ENCODE measurements around the gene AGBL5. TPM values are rescaled to one million over a fixed set of nuclear protein-coding genes. Genes with fewer than 3 reads are reported as not detected.
"Not testable (repeated sequence)": the region's sequence is repeated elsewhere in the genome, so short reads cannot be mapped to it uniquely, and the experiment has no call there.

AGBL5 gene
- total and polyA plus RNA-seq, 8 donors: 7.8 to 29.0 (median 12.2) TPM

DNA sequence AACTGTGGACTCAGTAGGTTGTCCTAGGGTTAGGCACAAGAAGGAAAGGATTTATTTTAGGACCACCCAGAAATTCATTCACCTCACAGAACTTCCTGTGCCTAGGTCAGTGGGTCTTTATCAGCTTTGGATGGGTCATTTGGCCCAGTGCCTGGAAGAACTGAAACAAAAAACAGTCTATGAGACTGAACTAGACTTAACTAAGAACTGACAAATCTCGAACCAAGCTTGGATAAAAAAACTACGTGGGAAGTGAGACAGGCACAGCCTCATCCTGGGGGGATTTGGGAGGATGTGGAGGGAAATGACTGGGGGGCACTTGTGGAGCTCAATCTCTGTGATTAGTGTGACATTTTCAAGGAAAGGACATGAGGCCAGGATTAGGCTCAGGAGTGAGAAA, 22.3 kb downstream of the AGBL5 start:
- Histone ChIP-seq H3K9me3 (no peaks in the 10 kb centered on the region), H3K4me1 (peaks cover 28 to 83% (median 66%) of the 10 kb centered on the region in 4 donors), H3K27ac (peak overlapping the region; percentile 20 to 94 (median 92)), H3K4me3 (no peak overlapping the region), H3K36me3 (peaks cover 0 to 14% (median 11%) of the 10 kb centered on the region in 4 donors), H3K27me3 (peaks cover 0 to 2% (median 0%) of the 10 kb centered on the region in 3 donors)
- TF ChIP-seq POLR2A (IDR thresholded peaks at IDR 0.05): no peak
- no peak for TF ChIP-seq EP300 (IDR thresholded peaks at IDR 0.05)
- no peak for TF ChIP-seq POLR2AphosphoS5 (IDR thresholded peaks at IDR 0.05)
- intact Hi-C loops (cut with DNase I; ENCODE audit: low total_unique reads): no loop called here
- 26 to 49% (median 40%) methylated on average over 2 of the region's 2 CpGs for WGBS, 5 donors
- DNase-seq: no peak

GRCh38 chr2:27074738-27075565, 23.5 kb downstream of the AGBL5 start:
- peak; percentile 61 to 74 for DNase-seq
- H3K4me3 ChIP-seq: no peak overlapping the region
- intact Hi-C loops (cut with DNase I; ENCODE audit: low total_unique reads): no loop called here
- peaks cover 0 to 2% (median under 1%) of the 10 kb centered on the region in 4 donors for H3K36me3 ChIP-seq
- H3K27me3 ChIP-seq: peaks cover 0 to 5% (median 0%) of the 10 kb centered on the region in 3 donors
- H3K9me3 ChIP-seq: no peaks in the 10 kb centered on the region
- WGBS, 5 donors: 40 to 68% (median 55%) methylated on average over 4 of the region's 4 CpGs
- H3K4me1 ChIP-seq: peaks cover 17 to 76% (median 56%) of the 10 kb centered on the region in 4 donors
- peak overlapping the region; percentile 14 to 94 (median 92) for H3K27ac ChIP-seq
- TF ChIP-seq POLR2A (IDR thresholded peaks at IDR 0.05): no peak
- no peak for TF ChIP-seq POLR2AphosphoS5 (IDR thresholded peaks at IDR 0.05)
- TF ChIP-seq, protein P1, sequence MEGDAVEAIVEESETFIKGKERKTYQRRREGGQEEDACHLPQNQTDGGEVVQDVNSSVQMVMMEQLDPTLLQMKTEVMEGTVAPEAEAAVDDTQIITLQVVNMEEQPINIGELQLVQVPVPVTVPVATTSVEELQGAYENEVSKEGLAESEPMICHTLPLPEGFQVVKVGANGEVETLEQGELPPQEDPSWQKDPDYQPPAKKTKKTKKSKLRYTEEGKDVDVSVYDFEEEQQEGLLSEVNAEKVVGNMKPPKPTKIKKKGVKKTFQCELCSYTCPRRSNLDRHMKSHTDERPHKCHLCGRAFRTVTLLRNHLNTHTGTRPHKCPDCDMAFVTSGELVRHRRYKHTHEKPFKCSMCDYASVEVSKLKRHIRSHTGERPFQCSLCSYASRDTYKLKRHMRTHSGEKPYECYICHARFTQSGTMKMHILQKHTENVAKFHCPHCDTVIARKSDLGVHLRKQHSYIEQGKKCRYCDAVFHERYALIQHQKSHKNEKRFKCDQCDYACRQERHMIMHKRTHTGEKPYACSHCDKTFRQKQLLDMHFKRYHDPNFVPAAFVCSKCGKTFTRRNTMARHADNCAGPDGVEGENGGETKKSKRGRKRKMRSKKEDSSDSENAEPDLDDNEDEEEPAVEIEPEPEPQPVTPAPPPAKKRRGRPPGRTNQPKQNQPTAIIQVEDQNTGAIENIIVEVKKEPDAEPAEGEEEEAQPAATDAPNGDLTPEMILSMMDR (IDR thresholded peaks at IDR 0.05): no peak
- TF ChIP-seq EP300 (IDR thresholded peaks at IDR 0.05): no peak

DNA sequence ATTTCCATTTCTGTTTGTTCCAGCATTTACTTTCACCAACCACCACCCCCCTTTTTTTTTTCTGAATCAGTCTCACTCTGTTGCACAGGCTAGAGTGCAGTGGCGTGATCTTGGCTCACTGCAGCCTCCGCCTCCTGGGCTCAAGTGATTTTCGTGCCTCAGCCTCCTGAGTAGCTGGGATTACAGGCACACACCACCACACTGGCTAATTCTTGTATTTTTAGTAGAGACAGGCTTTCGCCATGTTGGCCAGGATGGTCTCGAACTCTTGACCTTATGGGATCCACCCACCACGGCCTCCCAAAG, 24.1 kb downstream of the AGBL5 start:
- H3K4me3 ChIP-seq; H3K36me3 ChIP-seq; H3K9me3 ChIP-seq; intact Hi-C loops (cut with DNase I; ENCODE audit: low total_unique reads); H3K27me3 ChIP-seq; DNase-seq: not testable (repeated sequence)
- H3K27ac ChIP-seq: peak overlapping the region; percentile 14 to 94 (median 92)
- 64 to 80% (median 75%) methylated on average over 6 of the region's 6 CpGs for WGBS, 5 donors
- peaks cover 12 to 76% (median 55%) of the 10 kb centered on the region in 4 donors for H3K4me1 ChIP-seq

DNA sequence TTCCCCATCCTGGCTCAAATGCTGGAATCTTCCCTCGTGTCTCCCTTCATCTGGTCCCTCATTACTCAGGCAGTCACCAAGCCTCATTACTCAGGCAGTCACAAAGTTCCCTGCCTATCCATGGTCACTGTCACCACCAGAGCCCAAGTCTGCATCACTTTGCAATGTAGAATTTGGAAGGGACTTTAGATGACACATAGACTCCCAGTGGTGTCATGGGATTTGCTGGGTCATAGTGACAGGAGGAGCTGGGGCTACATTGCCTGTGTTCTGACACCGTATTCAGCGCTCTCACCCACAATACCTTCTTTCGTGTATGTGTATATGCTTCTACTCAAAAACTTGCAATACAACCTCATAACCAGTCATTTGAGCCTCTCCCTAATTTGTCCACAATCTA, 24.9 kb downstream of the AGBL5 start:
- H3K4me3 ChIP-seq: no peak overlapping the region
- no peak for DNase-seq
- H3K9me3 ChIP-seq: no peaks in the 10 kb centered on the region
- TF ChIP-seq, protein P1 (IDR thresholded peaks at IDR 0.05): no peak
- TF ChIP-seq POLR2AphosphoS5 (IDR thresholded peaks at IDR 0.05) (no peak), EP300 (IDR thresholded peaks at IDR 0.05) (no peak), POLR2A (IDR thresholded peaks at IDR 0.05) (no peak)
- peak overlapping the region in 4 of 5 donors; percentile 92 to 94 (median 92) for H3K27ac ChIP-seq
- 69 to 79% (median 78%) methylated on average over 4 of the region's 4 CpGs for WGBS, 5 donors
- H3K27me3 ChIP-seq: peaks cover 0 to 5% (median 0%) of the 10 kb centered on the region in 3 donors
- peaks cover 15 to 81% (median 58%) of the 10 kb centered on the region in 4 donors for H3K4me1 ChIP-seq
- H3K36me3 ChIP-seq: no peaks in the 10 kb centered on the region
- intact Hi-C loops (cut with DNase I; ENCODE audit: low total_unique reads): no loop called here

GRCh38 chr2:27077231-27077630, 25.8 kb downstream of the AGBL5 start:
- peak overlapping the region in 4 of 5 donors; percentile 92 to 94 (median 92) for H3K27ac ChIP-seq
- 65 to 79% (median 70%) methylated on average over 7 of the region's 7 CpGs for whole genome bisulfite sequencing, 5 donors
- intact Hi-C loops (cut with DNase I; ENCODE audit: low total_unique reads): no loop called here
- peaks cover 0 to 6% (median 2%) of the 10 kb centered on the region in 4 donors for H3K36me3 ChIP-seq
- H3K9me3 ChIP-seq: no peaks in the 10 kb centered on the region
- peaks cover 21 to 86% (median 62%) of the 10 kb centered on the region in 4 donors for H3K4me1 ChIP-seq
- TF ChIP-seq EP300 (IDR thresholded peaks at IDR 0.05) (no peak), POLR2AphosphoS5 (IDR thresholded peaks at IDR 0.05) (no peak), POLR2A (IDR thresholded peaks at IDR 0.05) (no peak)
- TF ChIP-seq, protein P1 (IDR thresholded peaks at IDR 0.05): no peak
- no peak overlapping the region for H3K4me3 ChIP-seq
- no peak for DNase-seq
- peaks cover 0 to 5% (median 0%) of the 10 kb centered on the region in 3 donors for H3K27me3 ChIP-seq

Measured in stomach (tissue), 9 donors.